SK-N-SH (cell line): Measurements from ENCODE around the gene PGRMC2. TPM values are rescaled to one million over a fixed set of nuclear protein-coding genes. Genes with fewer than 3 reads are reported as not detected.
A peak's percentile ranks its signal among the peaks of the same experiment; 100 is the strongest.

Source experiments
- CTCF ChIA-PET: fragments of 300-600, 350-600 bp; formaldehyde crosslinking; extraction: SDS; loops from one replicate; lab custom pipeline; 2021; lab: Yijun Ruan, JAX
- POLR2A ChIA-PET: fragments of 350-600 bp; sonication (Branson Sonifier 250); formaldehyde crosslinking; extraction: SDS; loops from one replicate; lab custom pipeline; 2020; ENCODE audit warnings: antibody characterized with exemption, inconsistent platforms; lab: Yijun Ruan, JAX
- DNase-seq: peaks from one replicate; pipeline ENCODE4 v3.0.0; 2012
- H2AFZ ChIP-seq: fragments of 200-600 bp; sonication (generic); 2 replicates; pipeline ENCODE4 v1.8.1; 2016; ENCODE audit warnings: antibody characterized with exemption, mild to moderate bottlenecking, low read depth
- H3F3A ChIP-seq: fragments of 200-600 bp; sonication (generic); replicated peaks from 2 replicates; pipeline ENCODE3; 2016; ENCODE audit warnings: antibody characterized with exemption, mild to moderate bottlenecking; ENCODE audit not compliant: insufficient read depth
- H3K27ac ChIP-seq, 2 experiments: fragments of 200-500 bp in 1 of 2; fragments of 200-600 bp in 1 of 2; sonication (Bioruptor generic) in 1 of 2; sonication (generic), shearing (Covaris generic) in 1 of 2; 2 replicates each; pipeline versions ENCODE4 v1.5.1 to v1.6.1; 2014 to 2016; ENCODE audit warnings: low read depth in 2 of 2, inconsistent platforms in 1 of 2, low read length in 1 of 2, mild to moderate bottlenecking in 1 of 2, mixed read lengths in 1 of 2
- H3K27me3 ChIP-seq: fragments of 200-600 bp; sonication (generic), shearing (Covaris generic); 2 replicates; pipeline ENCODE4 v1.6.1; 2016; ENCODE audit warnings: mixed run types; ENCODE audit not compliant: insufficient read depth
- H3K36me3 ChIP-seq, 2 experiments: fragments of 200-500 bp in 1 of 2; fragments of 200-600 bp in 1 of 2; sonication (Bioruptor generic) in 1 of 2; sonication (generic) in 1 of 2; replicated peaks in 1 of 2; 2 replicates each; pipeline versions ENCODE3 to v1.5.1; 2014 to 2016; ENCODE audit warnings: low read length in 1 of 2, mild to moderate bottlenecking in 1 of 2; ENCODE audit not compliant: insufficient read depth in 2 of 2, control insufficient read depth in 1 of 2
- H3K4me1 ChIP-seq, 2 experiments: fragments of 200-500 bp in 1 of 2; fragments of 200-600 bp in 1 of 2; sonication (Bioruptor generic) in 1 of 2; sonication (generic), shearing (Covaris generic) in 1 of 2; 2 replicates each; pipeline versions ENCODE4 v1.5.1 to v1.6.1; 2014 to 2016; ENCODE audit warnings: low read depth in 1 of 2, low read length in 1 of 2, mixed run types in 1 of 2; ENCODE audit not compliant: insufficient read depth in 2 of 2, control insufficient read depth in 1 of 2
- H3K4me2 ChIP-seq: fragments of 200-600 bp; sonication (generic), shearing (Covaris generic); 2 replicates; pipeline ENCODE4 v1.6.1; 2017; ENCODE audit warnings: mixed run types
- H3K4me3 ChIP-seq, 2 experiments: fragments of 200-500 bp in 1 of 2; fragments of 200-600 bp in 1 of 2; sonication (Bioruptor generic) in 1 of 2; sonication (generic), shearing (Covaris generic) in 1 of 2; 2 replicates each; pipeline versions ENCODE4 v1.5.1 to v1.8.1; 2014 to 2016; ENCODE audit warnings: low read depth in 2 of 2, inconsistent platforms in 1 of 2, low read length in 1 of 2, mild to moderate bottlenecking in 1 of 2, mixed read lengths in 1 of 2, moderate library complexity in 1 of 2
- H3K79me2 ChIP-seq: fragments of 200-600 bp; sonication (generic); 2 replicates; pipeline ENCODE4 v1.8.1; 2017; ENCODE audit warnings: mild to moderate bottlenecking; ENCODE audit not compliant: insufficient read depth
- H3K9ac ChIP-seq: fragments of 200-600 bp; sonication (generic); 2 replicates; pipeline ENCODE4 v1.6.1; 2017; ENCODE audit warnings: mixed run types
- H3K9me2 ChIP-seq: fragments of 200-600 bp; sonication (generic); 2 replicates; pipeline ENCODE4 v1.6.1; 2017; ENCODE audit warnings: mixed run types
- H3K9me3 ChIP-seq: fragments of 200-600 bp; sonication (generic); 2 replicates; pipeline ENCODE4 v1.6.1; 2017; ENCODE audit warnings: mixed run types, mild to moderate bottlenecking, moderate library complexity
- H4K20me1 ChIP-seq: fragments of 200-600 bp; sonication (generic); 2 replicates; pipeline ENCODE4 v1.6.1; 2017; ENCODE audit warnings: mild to moderate bottlenecking, mixed run types; ENCODE audit not compliant: insufficient read depth
- CHD2 ChIP-seq: fragments of 150-350 bp; IDR thresholded peaks from 2 replicates; pipeline ENCODE4 v1.6.1; 2018; ENCODE audit warnings: low read length; ENCODE audit not compliant: partially characterized antibody
- EP300 ChIP-seq, 2 experiments: IDR thresholded peaks; 2 replicates each; pipeline versions ENCODE4 v1.4.0 to v1.6.1; 2012; ENCODE audit warnings: borderline replicate concordance in 1 of 2, low read depth in 1 of 2, low read length in 1 of 2
- FOSL2 ChIP-seq: IDR thresholded peaks from 2 replicates; pipeline ENCODE4 v1.4.0; 2012; ENCODE audit warnings: low read depth, mild to moderate bottlenecking, moderate library complexity, borderline replicate concordance
- GABPA ChIP-seq: IDR thresholded peaks from 2 replicates; pipeline ENCODE4 v1.4.0; 2012; ENCODE audit warnings: low read depth, mild to moderate bottlenecking
- GATA2 ChIP-seq: sonication (generic); formaldehyde crosslinking; IDR thresholded peaks from 2 replicates; pipeline ENCODE4 v1.5.0; 2020; ENCODE audit warnings: mild to moderate bottlenecking, missing genetic modification reagents
- JUND ChIP-seq: IDR thresholded peaks from 2 replicates; pipeline ENCODE4 v1.4.0; 2012
- MXI1 ChIP-seq: IDR thresholded peaks from 2 replicates; pipeline ENCODE4 v1.6.1; 2012; ENCODE audit warnings: mild to moderate bottlenecking, low read depth, low read length, improper control_type of control experiment
- NRF1 ChIP-seq: IDR thresholded peaks from 2 replicates; pipeline ENCODE4 v1.6.1; 2012; ENCODE audit warnings: low read depth, mild to moderate bottlenecking, low read length
- RCOR1 ChIP-seq: fragments of 150-350 bp; IDR thresholded peaks from 2 replicates; pipeline ENCODE4 v1.6.1; 2017; ENCODE audit warnings: antibody characterized with exemption, low read length
- RFX5 ChIP-seq: IDR thresholded peaks from 2 replicates; pipeline ENCODE4 v1.6.1; 2012; ENCODE audit warnings: mild to moderate bottlenecking, improper control_type of control experiment, low read length
- SIN3A ChIP-seq: IDR thresholded peaks from 2 replicates; pipeline ENCODE4 v1.6.1; 2012; ENCODE audit warnings: low read depth, mild to moderate bottlenecking, low read length, moderate library complexity, borderline replicate concordance
- SMC3 ChIP-seq: IDR thresholded peaks from 2 replicates; pipeline ENCODE4 v1.6.1; 2012; ENCODE audit warnings: low read depth, low read length, improper control_type of control experiment
- TAF1 ChIP-seq: IDR thresholded peaks from 2 replicates; pipeline ENCODE4 v1.6.1; 2012; ENCODE audit warnings: low read depth, mild to moderate bottlenecking, low read length, moderate library complexity, borderline replicate concordance
- TCF12 ChIP-seq: IDR thresholded peaks from 2 replicates; pipeline ENCODE4 v1.4.0; 2012
- WGBS: methylation state at CpG from one replicate; pipeline ENCODE4 v1.1.6; 2017; ENCODE audit warnings: low lambda C conversion rate; 5-methylcytosine and 5-hydroxymethylcytosine counted together
- polyA plus RNA-seq, 3 experiments: library from polyadenylated mRNA; depleted of rRNA; stranded (reverse); fragments of >200 nt; gene quantifications; 2 replicates each; pipeline ENCODE4 v1.2.3, GENCODE V29; 2012
- TF ChIP-seq, protein P1 (sequence below): fragments of 200-600 bp; sonication (generic); IDR thresholded peaks from 2 replicates; pipeline ENCODE4 v1.6.1; 2017; ENCODE audit warnings: antibody characterized with exemption, mild to moderate bottlenecking, moderate library complexity
- TF ChIP-seq, protein P2 (sequence below): IDR thresholded peaks from 2 replicates; pipeline ENCODE4; 2012
- TF ChIP-seq, protein P3 (sequence below): fragments of 150-350 bp; IDR thresholded peaks from 2 replicates; pipeline ENCODE4 v1.6.1; 2017; ENCODE audit warnings: antibody characterized with exemption, low read length, low read depth, borderline replicate concordance
- TF ChIP-seq, protein P4 (sequence below): IDR thresholded peaks from 2 replicates; pipeline ENCODE4 v1.4.0; 2012; ENCODE audit warnings: low read depth, borderline replicate concordance

Gene PGRMC2
- polyA plus RNA-seq, 1 of the 3 experiments (the other 2 are of a cell fraction): 18.2 TPM

DNA sequence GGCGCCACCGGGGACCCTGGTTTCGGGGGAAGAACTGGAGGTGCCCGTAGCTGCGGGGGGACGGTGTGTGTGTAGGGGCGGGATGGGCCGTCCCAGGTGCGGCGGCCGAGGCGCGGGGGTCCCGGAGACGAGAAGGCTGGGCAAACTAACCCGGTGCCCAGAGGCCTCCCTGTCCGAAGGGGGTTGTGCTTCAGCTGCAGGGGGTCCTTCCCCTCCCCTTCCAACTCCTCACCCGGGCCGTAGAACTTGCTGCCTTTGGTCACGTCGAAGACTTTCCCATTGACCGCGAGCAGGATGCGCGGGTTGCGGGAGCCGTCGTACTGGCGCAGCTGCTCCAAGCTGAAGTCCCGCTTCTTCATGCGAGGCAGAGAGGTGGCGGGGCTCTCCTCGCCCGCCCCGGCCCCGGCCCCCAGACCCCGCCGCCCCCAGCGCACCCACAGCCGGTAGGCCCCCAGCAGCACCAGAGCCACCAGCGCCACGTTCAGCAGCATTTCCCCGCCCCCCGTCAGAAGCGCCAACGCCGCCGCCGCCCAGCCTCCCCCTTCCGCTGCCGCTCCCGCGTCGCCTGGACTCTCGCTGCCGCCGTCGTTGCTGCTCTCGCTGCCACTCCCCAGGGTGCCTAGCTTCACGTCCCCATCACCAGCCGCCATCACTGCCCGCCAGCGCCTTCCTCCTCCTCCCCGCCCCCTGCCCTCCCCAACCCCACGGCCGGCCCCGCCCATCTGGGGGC lies at the start of gene PGRMC2 (continued):
- TF ChIP-seq, protein P1, sequence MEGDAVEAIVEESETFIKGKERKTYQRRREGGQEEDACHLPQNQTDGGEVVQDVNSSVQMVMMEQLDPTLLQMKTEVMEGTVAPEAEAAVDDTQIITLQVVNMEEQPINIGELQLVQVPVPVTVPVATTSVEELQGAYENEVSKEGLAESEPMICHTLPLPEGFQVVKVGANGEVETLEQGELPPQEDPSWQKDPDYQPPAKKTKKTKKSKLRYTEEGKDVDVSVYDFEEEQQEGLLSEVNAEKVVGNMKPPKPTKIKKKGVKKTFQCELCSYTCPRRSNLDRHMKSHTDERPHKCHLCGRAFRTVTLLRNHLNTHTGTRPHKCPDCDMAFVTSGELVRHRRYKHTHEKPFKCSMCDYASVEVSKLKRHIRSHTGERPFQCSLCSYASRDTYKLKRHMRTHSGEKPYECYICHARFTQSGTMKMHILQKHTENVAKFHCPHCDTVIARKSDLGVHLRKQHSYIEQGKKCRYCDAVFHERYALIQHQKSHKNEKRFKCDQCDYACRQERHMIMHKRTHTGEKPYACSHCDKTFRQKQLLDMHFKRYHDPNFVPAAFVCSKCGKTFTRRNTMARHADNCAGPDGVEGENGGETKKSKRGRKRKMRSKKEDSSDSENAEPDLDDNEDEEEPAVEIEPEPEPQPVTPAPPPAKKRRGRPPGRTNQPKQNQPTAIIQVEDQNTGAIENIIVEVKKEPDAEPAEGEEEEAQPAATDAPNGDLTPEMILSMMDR: no peak
- TF ChIP-seq JUND (no peak), FOSL2 (no peak), TCF12 (no peak), SIN3A (0 out of 2 replicates have a peak, but pooled peaks have one; percentile 11), NRF1 (no peak), CHD2 (no peak), MXI1 (no peak)
- TF ChIP-seq, protein P2, sequence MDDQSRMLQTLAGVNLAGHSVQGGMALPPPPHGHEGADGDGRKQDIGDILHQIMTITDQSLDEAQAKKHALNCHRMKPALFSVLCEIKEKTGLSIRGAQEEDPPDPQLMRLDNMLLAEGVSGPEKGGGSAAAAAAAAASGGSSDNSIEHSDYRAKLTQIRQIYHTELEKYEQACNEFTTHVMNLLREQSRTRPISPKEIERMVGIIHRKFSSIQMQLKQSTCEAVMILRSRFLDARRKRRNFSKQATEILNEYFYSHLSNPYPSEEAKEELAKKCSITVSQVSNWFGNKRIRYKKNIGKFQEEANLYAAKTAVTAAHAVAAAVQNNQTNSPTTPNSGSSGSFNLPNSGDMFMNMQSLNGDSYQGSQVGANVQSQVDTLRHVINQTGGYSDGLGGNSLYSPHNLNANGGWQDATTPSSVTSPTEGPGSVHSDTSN: no peak

DNA sequence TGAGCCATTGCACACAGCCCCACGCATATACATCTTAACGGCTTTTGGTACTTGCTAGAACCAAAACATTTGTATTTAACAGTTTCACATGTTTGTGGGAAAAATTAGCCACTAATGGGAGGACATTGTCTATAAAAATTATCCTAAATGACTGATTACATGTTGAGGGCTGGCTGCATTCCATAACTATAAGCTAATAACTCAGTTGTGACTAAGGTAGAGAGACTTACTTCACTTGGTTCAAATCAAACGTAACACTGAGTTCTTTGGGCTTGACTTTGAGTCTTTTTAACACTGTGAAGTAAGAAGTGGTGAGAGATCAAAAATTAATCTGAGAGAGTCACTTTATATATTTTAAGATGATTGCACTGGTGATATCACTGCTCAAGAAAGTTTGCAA lies 47.9 kb upstream of the PGRMC2 start:
- H3F3A ChIP-seq: peaks cover 20% of the 10 kb centered on the region
- no peaks in the 10 kb centered on the region for H3K36me3 ChIP-seq
- WGBS: 92% methylated on average over 3 of the region's 3 CpGs
- no peak for DNase-seq
- H2AFZ ChIP-seq: no peak overlapping the region
- H3K4me1 ChIP-seq: peaks cover 0 to 12% of the 10 kb centered on the region in 2 experiments; a peak in 2 of 4 replicates
- no peak overlapping the region for H3K4me2 ChIP-seq
- no peaks in the 10 kb centered on the region for H3K9me3 ChIP-seq
- no peaks in the 10 kb centered on the region for H3K27me3 ChIP-seq
- POLR2A ChIA-PET: no interaction called here
- no peaks in the 10 kb centered on the region for H3K9me2 ChIP-seq
- no peak overlapping the region for H3K27ac ChIP-seq
- CTCF ChIA-PET: no interaction called here
- no peak overlapping the region for H3K9ac ChIP-seq
- H3K4me3 ChIP-seq: no peak overlapping the region
- TF ChIP-seq, protein P2: peak; percentile 33; the same call in 1 of the 2 replicates
- no peak for TF ChIP-seq RCOR1
- TF ChIP-seq, all 33 proteins: peak for 1
- Histone ChIP-seq H4K20me1 (no peaks in the 10 kb centered on the region), H3K79me2 (no peaks in the 10 kb centered on the region)

DNA sequence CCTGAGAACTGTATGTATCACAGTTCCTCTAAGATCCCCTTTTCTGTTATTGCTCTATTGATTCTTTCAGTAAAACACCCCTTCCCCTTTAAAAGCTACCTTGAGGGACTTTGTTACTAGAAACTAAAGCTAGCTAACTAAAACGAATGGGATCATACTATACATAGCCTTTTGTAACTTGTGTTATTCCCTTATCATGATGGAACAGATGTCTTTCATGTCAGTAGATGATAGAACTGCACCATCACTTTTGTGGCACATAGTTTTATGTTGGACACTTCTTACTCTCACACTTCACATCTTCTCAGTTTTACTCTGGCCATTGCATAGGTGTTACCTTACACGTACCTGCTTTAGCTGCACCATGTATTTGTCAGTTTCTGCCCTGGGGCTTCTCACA lies 46.6 kb upstream of the PGRMC2 start:
- Histone ChIP-seq H3K4me1 (peaks cover 0 to 8% of the 10 kb centered on the region in 2 experiments; a peak in 2 of 4 replicates), H3K9me3 (no peaks in the 10 kb centered on the region), H3K27ac (no peak overlapping the region), H3K9ac (no peak overlapping the region), H3K9me2 (no peaks in the 10 kb centered on the region), H2AFZ (no peak overlapping the region), H3K4me2 (no peak overlapping the region), H3K36me3 (no peaks in the 10 kb centered on the region), H3F3A (peaks cover 14% of the 10 kb centered on the region), H3K4me3 (no peak overlapping the region), H4K20me1 (no peaks in the 10 kb centered on the region), H3K27me3 (no peaks in the 10 kb centered on the region), H3K79me2 (no peaks in the 10 kb centered on the region)
- no peak for DNase-seq
- ChIA-PET POLR2A (no interaction called here), CTCF (interaction anchor here (1.0 to 1.3 kb wide), 2 partner anchors 13 to 120 kb away, joined by 4 to 8 read pairs; no protein-coding TSS in a partner anchor)
- whole genome bisulfite sequencing: 70% methylated on average over 2 of the region's 2 CpGs
- TF ChIP-seq SIN3A (no peak), GATA2 (CRISPR knock-in tag) (no peak), EP300 (IDR thresholded peaks at IDR 0.05; ENCODE audit: borderline replicate concordance in 1 of 2, low read depth in 1 of 2, low read length in 1 of 2) (no peak), RFX5 (no peak), SMC3 (no peak), FOSL2 (no peak), TAF1 (no peak), GABPA (no peak)
- TF ChIP-seq, protein P2: no peak
- TF ChIP-seq, protein P3, sequence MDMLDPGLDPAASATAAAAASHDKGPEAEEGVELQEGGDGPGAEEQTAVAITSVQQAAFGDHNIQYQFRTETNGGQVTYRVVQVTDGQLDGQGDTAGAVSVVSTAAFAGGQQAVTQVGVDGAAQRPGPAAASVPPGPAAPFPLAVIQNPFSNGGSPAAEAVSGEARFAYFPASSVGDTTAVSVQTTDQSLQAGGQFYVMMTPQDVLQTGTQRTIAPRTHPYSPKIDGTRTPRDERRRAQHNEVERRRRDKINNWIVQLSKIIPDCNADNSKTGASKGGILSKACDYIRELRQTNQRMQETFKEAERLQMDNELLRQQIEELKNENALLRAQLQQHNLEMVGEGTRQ: no peak
- TF ChIP-seq, protein P4, sequence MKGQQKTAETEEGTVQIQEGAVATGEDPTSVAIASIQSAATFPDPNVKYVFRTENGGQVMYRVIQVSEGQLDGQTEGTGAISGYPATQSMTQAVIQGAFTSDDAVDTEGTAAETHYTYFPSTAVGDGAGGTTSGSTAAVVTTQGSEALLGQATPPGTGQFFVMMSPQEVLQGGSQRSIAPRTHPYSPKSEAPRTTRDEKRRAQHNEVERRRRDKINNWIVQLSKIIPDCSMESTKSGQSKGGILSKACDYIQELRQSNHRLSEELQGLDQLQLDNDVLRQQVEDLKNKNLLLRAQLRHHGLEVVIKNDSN: no peak
